NCI-H345 treated with DMSO at 0.1 percent for 48 hours (cell line): Measurements from ENCODE around the gene KCNQ1OT1.

Experiments
- DNase-seq: peaks from one replicate; lab custom pipeline; 2025; ENCODE audit not compliant: unreplicated experiment; lab: John Stamatoyannopoulos, UW

Gene KCNQ1OT1

GRCh38 chr11:2584812-2585565 lies 114.8 kb downstream of the KCNQ1OT1 start:
- no peak for DNase-seq

DNA sequence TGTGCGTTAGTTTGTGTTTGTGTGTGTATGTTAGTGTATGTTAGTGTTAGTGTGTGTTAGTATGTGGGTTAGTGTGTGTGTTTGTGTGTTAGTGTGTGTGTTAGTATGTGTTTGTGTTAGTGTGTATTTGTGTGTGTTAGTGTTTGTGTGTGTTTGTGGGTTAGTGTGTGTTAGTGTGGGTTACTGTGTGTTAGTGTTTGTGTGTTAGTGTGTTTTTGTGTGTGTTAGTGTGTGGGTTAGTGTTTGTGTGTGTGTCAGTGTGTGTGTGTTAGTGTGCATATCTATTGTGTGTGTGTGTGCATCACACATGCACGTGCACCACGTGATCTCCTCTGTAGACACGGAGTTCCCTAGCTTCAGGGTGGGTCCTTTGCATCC lies 115.4 kb downstream of the KCNQ1OT1 start:
- DNase-seq = no peak

DNA sequence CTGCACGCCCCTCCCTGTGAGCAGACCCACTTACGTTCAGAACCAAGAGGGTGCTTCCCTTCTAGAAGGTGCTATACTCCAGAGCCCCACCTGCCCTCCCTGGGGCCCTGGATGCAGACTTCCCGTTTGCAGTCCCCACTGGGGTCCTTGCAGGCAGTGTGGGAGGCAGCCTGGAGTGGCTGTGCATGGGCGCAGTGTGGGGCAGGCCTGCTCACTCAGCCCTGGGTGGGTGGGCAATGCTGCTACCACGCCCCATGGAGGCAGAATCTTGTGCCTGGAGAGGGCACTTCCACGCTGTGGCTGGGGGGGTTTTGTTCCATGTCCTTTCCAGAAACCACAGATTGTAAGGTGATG lies 116.2 kb downstream of the KCNQ1OT1 start:
- DNase-seq = no peak

- no peak for DNase-seq
Observed at GRCh38 chr11:2582946-2583604, 116.7 kb downstream of the KCNQ1OT1 start.

GRCh38 chr11:2582351-2582945 lies 117.3 kb downstream of the KCNQ1OT1 start:
- no peak for DNase-seq

GRCh38 chr11:2581931-2582350 lies 117.9 kb downstream of the KCNQ1OT1 start:
- no peak for DNase-seq

GRCh38 chr11:2581151-2581930 lies 118.5 kb downstream of the KCNQ1OT1 start:
- DNase-seq = no peak

DNA sequence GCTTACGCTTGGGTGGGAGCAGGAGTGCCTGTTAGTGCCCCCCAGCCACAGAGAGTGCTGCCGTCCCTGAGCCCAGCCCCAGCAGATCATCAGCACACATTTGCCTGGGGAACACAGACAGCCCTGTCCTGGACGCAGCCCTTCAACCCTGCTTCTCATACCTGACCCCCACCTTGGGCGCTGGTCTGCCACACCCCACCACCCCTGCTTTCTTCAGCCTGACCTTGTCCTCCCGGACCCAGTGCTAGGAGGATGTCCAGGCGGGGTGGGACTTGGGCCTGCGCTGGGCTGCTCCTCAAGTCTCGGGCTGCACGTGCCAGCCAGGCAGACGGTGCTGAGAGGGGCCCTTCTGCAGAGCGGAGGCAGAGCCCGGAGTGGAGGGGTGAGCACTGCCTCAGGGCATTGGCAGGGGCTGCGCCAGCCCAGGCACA lies 119.2 kb downstream of the KCNQ1OT1 start:
- DNase-seq = no peak

DNA sequence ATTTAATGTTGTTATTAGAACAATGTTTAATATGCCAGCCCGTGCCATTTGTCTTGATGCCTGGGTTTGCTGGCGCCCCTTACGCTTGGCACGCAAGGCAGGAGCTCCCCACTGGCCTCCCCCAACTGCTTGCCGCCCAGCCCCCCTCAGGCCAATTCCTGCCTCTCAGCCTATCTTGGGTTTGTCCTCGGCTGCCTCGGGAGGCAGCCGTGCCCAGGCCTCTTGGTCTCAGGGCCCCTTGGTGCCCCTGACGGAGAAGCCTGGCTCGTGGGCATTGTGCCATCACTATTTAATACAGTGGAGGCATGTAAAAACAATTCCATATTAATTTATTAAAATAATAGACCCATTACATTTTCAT lies 119.8 kb downstream of the KCNQ1OT1 start:
- DNase-seq = no peak

GRCh38 chr11:2579315-2580060 lies 120.3 kb downstream of the KCNQ1OT1 start:
- DNase-seq = no peak

- DNase-seq = no peak
Observed at GRCh38 chr11:2578929-2579270, 120.9 kb downstream of the KCNQ1OT1 start.

- DNase-seq = no peak
Observed at GRCh38 chr11:2577991-2578928, 121.5 kb downstream of the KCNQ1OT1 start.

DNA sequence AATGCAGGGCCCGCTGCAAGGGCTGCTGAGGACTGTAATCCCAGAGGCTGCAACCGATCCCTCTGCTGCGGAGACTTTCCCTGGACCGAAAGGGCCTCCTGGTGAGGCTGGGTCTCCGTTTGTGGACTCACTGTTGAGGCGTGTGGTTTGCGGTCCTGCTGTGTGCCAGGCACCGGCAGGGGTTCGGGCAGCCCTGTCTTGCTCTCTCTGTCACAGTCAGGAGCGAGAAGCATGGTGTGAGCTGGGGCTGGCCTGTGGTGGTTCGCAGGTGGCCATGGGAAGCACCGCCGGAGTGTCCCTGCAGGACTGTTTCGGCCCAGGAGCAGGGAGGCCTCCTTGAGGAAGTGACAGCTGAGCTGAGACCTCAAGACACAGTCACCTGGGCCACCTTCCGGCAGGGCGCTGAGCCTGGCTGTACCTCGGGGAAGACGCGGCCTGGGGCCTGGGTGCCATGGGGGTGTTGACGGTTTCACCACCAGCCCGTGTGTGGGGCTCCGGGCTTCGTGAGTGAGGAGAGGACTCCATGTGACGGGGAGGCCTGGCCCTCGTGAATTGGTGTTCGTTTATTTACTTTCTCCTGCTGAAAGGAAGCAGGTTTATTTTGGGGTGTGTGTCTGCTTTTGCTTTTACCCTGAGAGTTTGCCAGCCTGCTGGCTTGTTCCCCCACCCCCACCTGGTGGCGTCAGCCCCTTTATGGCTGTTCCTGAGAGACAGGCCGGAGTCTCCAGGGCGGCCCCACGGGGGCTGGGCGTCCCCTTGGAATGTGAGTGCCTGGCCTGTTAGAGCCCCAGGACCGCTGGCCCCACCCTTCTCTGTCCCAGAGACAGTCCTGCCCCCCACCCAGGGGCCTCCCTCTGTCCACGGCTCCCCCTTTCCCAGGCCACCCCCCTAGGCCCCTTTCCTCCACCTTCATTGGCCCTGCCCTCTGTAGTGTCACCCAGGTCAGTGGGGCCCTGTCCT lies 122.5 kb downstream of the KCNQ1OT1 start:
- no peak for DNase-seq

- no peak for DNase-seq
Observed at GRCh38 chr11:2576549-2576948, 123.2 kb downstream of the KCNQ1OT1 start.

GRCh38 chr11:2576111-2576510 lies 123.7 kb downstream of the KCNQ1OT1 start:
- no peak for DNase-seq

- DNase-seq = no peak
Observed at GRCh38 chr11:2575591-2576051, 124.2 kb downstream of the KCNQ1OT1 start.

DNA sequence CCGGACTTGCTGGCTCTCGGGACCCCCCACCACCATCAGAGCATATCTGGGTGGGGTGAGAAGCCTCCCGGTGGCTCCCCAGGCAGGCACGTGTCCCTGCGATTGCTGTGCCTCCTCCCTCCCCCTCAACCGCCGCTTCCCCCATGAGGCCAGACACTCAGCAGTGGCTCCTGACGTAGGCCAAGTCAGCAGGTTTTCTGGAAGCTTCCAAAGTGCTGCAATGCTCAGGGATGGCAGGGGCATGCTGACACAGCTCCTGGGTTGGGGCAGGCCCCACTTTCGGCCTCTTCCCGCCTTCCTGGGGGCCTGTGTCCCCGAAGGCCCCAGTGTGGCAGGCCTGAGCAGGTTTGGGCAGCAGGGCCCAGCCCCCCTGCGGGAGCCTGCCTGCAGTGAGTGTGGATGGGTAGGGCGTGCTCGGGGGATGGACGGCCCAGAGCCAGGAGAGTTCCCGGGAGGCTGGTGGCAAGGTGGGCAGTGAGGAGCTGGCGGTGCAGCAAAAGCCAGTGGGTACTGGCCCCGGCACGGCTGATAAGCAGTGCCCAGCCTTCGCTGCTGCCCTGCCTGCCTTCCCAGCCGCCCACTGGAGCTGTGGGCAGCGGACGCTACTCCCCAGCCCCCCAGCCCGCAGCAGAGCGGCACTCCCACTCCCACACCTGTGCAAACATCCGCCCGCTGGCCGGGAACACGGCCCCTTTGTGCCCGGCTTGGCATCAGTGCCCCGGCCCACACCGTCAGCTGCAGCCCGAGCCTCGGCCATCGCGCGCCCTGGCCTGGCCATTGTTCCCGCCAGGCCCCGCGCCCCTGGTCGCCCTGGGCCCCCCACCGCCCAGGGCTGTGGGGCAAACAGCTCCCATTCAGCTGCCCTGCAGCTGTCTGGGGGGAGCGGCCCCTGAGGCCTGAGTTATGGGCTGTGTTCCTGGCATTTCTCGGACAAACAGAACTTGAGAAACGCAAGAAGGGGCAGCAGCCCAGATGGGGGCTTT lies 125.0 kb downstream of the KCNQ1OT1 start:
- no peak for DNase-seq
